Fibroblast of pulmonary artery (primary cell): Measurements from ENCODE around the gene ROBO1.

ENCODE experiments used
- DNase-seq: peaks from one replicate; pipeline ENCODE4 v3.0.0-alpha.2; 2010; ENCODE audit warnings: low read depth
- H3K4me3 ChIP-seq: replicated peaks from 2 replicates; pipeline ENCODE4 v1.5.1; 2011; ENCODE audit warnings: low read depth, mild to moderate bottlenecking, control low read depth, low read length, moderate library complexity
- TF ChIP-seq, protein P1 (sequence below): IDR thresholded peaks from 2 replicates; pipeline ENCODE4 v1.5.1; 2011; ENCODE audit warnings: mild to moderate bottlenecking, control low read depth, low read length, inconsistent platforms; ENCODE audit errors: missing control alignments

Gene ROBO1

DNA sequence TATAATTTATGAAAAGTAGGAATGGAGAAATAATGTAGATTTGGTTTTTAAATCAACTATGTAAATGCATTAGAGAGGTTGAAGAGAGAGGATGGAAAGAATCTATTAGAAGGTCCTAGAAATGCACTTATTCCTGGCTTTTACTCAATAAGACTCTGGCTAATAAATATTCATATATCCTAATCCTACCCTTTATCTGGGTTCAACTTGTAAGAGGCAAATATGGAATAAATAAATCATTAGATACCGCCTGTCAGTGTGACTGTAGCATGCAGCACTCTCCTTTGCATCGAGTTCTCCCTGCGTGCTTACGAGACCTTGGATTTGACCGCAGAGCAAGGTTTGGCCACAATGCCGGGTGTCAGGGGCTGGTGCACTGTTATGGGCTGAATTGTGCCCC is 1156.5 kb downstream of the ROBO1 start:
- TF ChIP-seq, protein P1, sequence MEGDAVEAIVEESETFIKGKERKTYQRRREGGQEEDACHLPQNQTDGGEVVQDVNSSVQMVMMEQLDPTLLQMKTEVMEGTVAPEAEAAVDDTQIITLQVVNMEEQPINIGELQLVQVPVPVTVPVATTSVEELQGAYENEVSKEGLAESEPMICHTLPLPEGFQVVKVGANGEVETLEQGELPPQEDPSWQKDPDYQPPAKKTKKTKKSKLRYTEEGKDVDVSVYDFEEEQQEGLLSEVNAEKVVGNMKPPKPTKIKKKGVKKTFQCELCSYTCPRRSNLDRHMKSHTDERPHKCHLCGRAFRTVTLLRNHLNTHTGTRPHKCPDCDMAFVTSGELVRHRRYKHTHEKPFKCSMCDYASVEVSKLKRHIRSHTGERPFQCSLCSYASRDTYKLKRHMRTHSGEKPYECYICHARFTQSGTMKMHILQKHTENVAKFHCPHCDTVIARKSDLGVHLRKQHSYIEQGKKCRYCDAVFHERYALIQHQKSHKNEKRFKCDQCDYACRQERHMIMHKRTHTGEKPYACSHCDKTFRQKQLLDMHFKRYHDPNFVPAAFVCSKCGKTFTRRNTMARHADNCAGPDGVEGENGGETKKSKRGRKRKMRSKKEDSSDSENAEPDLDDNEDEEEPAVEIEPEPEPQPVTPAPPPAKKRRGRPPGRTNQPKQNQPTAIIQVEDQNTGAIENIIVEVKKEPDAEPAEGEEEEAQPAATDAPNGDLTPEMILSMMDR = no peak
- DNase-seq = no peak
- no peak overlapping the region for H3K4me3 ChIP-seq

DNA sequence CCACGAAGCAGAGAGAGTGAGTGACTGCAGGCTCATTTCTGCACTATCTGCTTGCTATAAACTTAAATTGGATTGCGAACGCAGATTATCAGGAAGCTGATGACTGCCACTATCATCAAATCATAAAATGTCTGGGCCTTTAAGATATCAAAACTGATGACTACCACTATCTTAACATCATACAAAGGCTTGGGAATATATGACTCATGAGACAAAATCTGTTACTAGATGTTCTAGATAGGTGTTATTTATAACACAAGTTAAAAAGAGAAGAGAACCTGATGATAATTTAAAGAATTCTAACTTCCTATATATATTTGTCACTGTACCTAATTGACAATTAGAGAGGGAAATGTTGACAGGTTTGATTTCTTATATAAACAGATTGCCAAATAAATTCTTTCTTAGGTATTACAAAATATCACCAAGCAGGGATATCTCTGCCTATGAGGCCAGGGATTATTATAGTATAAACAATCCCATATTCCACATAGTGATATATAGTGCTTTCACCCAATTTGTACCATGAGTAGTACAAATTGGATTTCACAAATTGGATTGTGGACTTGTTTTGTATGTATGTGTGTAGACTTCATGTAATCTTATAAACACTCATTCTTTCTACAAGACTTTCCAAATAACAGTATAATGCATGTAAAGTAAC is 1157.2 kb downstream of the ROBO1 start:
- TF ChIP-seq, protein P1 = no peak
- no peak overlapping the region for H3K4me3 ChIP-seq
- DNase-seq = no peak

DNA sequence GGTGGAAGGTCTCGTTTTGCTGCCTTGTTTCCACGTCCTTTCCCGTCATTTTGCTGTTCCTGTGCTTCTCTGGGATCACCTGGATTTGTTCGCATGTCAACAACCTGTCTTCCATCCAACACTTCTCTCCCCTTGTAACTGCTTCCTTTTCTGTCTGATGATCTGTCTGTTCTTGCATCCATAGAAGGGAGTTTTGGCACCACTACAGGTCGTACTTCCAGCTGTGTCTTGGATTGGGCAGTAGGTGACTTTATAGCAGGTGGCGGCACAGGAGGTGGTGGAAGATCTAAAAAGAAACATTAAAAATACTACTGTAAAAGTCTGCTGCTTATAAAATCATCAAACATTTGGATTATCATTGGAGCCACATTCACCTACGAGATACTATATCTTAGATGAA is 1161.0 kb downstream of the ROBO1 start:
- H3K4me3 ChIP-seq = no peak overlapping the region
- TF ChIP-seq, protein P1 = no peak
- no peak for DNase-seq

DNA sequence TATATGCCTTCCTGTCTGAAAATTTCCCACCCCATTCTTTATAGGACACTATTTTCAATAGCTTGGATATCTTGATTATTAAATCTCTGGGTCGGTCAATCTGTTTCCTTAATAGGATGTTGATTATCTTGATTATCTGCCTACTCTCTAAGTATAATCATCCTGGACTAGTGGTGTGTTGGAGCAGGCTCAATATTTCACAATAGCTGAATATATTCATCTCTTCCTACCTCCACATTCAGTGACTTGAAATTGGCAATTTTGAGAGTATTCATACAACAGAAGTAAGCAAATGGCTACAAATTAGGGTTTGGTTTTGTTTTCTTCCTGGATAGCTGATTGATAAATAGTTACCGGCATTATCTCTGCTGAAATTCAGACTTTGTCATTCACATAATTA is 1162.6 kb downstream of the ROBO1 start:
- TF ChIP-seq, protein P1 = no peak
- no peak overlapping the region for H3K4me3 ChIP-seq
- no peak for DNase-seq

DNA sequence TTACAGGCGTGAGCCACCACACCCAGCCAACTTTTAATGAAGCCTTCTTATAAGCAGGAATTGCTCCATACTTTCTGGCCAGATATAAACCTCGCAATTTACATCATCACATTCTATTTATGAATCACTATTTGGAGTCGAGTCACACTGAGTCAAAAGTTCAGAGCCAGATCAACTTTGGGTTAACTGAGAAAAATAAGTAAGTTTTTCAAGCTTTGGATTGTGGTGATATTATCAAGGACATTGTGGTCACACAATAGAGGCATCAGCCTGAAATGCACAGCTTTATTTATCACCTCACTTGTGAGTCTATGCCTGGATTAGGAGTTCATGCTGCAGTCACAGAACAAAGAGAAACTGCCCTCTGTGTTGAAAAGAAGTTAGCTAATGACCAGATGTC is 1163.5 kb downstream of the ROBO1 start:
- H3K4me3 ChIP-seq = no peak overlapping the region
- DNase-seq = peak; percentile 79
- TF ChIP-seq, protein P1 = no peak

DNA sequence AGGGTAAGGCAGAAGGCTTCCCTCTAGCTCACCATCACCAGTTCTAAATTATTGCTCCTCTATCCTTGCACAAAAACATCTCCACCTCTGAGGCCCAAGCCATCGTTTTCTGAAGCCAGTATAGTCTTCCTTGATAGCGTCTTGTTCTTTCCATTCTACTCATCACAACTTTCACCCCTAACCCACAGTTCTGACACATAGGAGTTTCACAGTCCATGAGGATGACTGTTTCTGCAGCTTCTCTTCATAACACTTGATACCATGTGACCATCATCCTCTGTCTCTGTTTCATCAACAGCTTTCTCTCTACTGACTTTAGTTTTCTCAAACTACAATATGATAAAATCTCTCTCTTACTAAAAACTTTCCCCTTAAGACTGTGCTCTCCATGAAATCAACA is 1166.5 kb downstream of the ROBO1 start:
- DNase-seq = no peak
- TF ChIP-seq, protein P1 = no peak
- H3K4me3 ChIP-seq = no peak overlapping the region

DNA sequence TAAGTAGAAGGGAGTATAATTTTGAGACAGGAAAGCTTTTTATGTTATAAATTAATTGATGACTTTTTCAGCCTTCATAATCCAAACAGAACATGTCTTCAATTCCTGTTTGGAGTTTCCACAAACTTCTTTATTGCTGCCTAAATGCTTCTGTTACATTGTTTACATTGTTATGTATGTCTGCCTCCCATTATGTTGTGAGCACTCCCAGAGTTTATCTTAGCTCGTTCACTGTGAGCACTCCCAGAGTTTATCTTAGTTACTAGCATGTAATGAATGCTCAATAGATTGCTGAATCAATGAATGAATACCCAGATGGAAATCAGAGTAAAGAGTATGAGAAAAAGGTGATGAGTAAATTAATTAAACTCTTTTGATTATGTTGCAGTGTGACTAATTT is 1178.0 kb downstream of the ROBO1 start:
- TF ChIP-seq, protein P1 = no peak
- no peak overlapping the region for H3K4me3 ChIP-seq
- DNase-seq = no peak
